H9 (cell line): ENCODE measurements around the gene CCDC122. TPM values are rescaled to one million over a fixed set of nuclear protein-coding genes. Genes with fewer than 3 reads are reported as not detected.

ENCODE experiments used
- DNase-seq: peaks from one replicate; pipeline ENCODE4 v3.0.0-alpha.2; 2017
- H2AFZ ChIP-seq: one replicate; pipeline ENCODE4 v1.6.1; 2013; ENCODE audit warnings: mild to moderate bottlenecking, low read length, control low read depth, moderate library complexity
- H2AK5ac ChIP-seq: 2 replicates; pipeline ENCODE4 v1.6.1; 2013; ENCODE audit warnings: low read length, control low read depth, mixed read lengths; ENCODE audit not compliant: insufficient read length
- H2BK120ac ChIP-seq: one replicate; pipeline ENCODE4 v1.6.1; 2013; ENCODE audit warnings: low read depth, mild to moderate bottlenecking, low read length, control low read depth, inconsistent platforms; ENCODE audit not compliant: poor library complexity, severe bottlenecking
- H2BK12ac ChIP-seq: 2 replicates; pipeline ENCODE4 v1.6.1; 2013; ENCODE audit warnings: low read length, control low read depth, mixed read lengths, low read depth; ENCODE audit not compliant: insufficient read length
- H2BK15ac ChIP-seq: 2 replicates; pipeline ENCODE4 v1.6.1; 2013; ENCODE audit warnings: low read depth, low read length, control low read depth
- H2BK20ac ChIP-seq: one replicate; pipeline ENCODE4 v1.6.1; 2013; ENCODE audit warnings: low read depth, mild to moderate bottlenecking, low read length, control low read depth, inconsistent platforms; ENCODE audit not compliant: poor library complexity, severe bottlenecking
- H2BK5ac ChIP-seq: 2 replicates; pipeline ENCODE4 v1.6.1; 2013; ENCODE audit warnings: low read length, control low read depth, mixed read lengths; ENCODE audit not compliant: insufficient read length
- H3K14ac ChIP-seq: 2 replicates; pipeline ENCODE4 v1.6.1; 2013; ENCODE audit warnings: low read length, control low read depth; ENCODE audit not compliant: insufficient read depth
- H3K18ac ChIP-seq: 2 replicates; pipeline ENCODE4 v1.6.1; 2013; ENCODE audit warnings: low read depth, mild to moderate bottlenecking, mixed read lengths, low read length, control low read depth; ENCODE audit not compliant: insufficient read length
- H3K23ac ChIP-seq: 2 replicates; pipeline ENCODE4 v1.6.1; 2013; ENCODE audit warnings: low read length, control low read depth, mixed read lengths, low read depth; ENCODE audit not compliant: insufficient read length
- H3K23me2 ChIP-seq: 2 replicates; pipeline ENCODE4 v1.6.1; 2013; ENCODE audit warnings: low read depth, mild to moderate bottlenecking, mixed read lengths, low read length, control low read depth; ENCODE audit not compliant: insufficient read length, poor library complexity, severe bottlenecking
- H3K27ac ChIP-seq: 2 replicates; pipeline ENCODE4 v1.5.1; 2013; ENCODE audit warnings: low read length, control low read depth, mixed read lengths, low read depth; ENCODE audit not compliant: insufficient read length
- H3K27me3 ChIP-seq: 2 replicates; pipeline ENCODE4 v1.6.1; 2013; ENCODE audit warnings: low read length, control low read depth, inconsistent platforms; ENCODE audit not compliant: insufficient read depth
- H3K4ac ChIP-seq: 2 replicates; pipeline ENCODE4 v1.6.1; 2013; ENCODE audit warnings: low read depth, mild to moderate bottlenecking, control low read depth, inconsistent platforms, low read length, moderate library complexity
- H3K4me1 ChIP-seq: 2 replicates; pipeline ENCODE4 v1.6.1; 2013; ENCODE audit warnings: low read length, control low read depth, inconsistent platforms; ENCODE audit not compliant: insufficient read depth
- H3K4me2 ChIP-seq: 2 replicates; pipeline ENCODE4 v1.6.1; 2013; ENCODE audit warnings: low read length, control low read depth, mixed read lengths; ENCODE audit not compliant: insufficient read length, insufficient read depth
- H3K56ac ChIP-seq: 2 replicates; pipeline ENCODE4 v1.6.1; 2013; ENCODE audit warnings: low read depth, mild to moderate bottlenecking, mixed read lengths, low read length, control low read depth; ENCODE audit not compliant: insufficient read length
- H3K79me1 ChIP-seq: 2 replicates; pipeline ENCODE4 v1.6.1; 2013; ENCODE audit warnings: low read depth, mild to moderate bottlenecking, moderate library complexity, low read length, control low read depth, inconsistent platforms; ENCODE audit not compliant: insufficient read depth, poor library complexity, severe bottlenecking
- H3K79me2 ChIP-seq: 2 replicates; pipeline ENCODE4 v1.6.1; 2013; ENCODE audit warnings: low read length, control low read depth, inconsistent platforms; ENCODE audit not compliant: insufficient read depth
- H3K9ac ChIP-seq: 2 replicates; pipeline ENCODE4 v1.6.1; 2013; ENCODE audit warnings: low read length, control low read depth, mixed read lengths; ENCODE audit not compliant: insufficient read length; ENCODE audit errors: extremely low read depth
- H3K9me3 ChIP-seq: one replicate; pipeline ENCODE4 v1.6.1; 2013; ENCODE audit warnings: low read depth, low read length, inconsistent platforms; ENCODE audit not compliant: control insufficient read depth
- H3T11ph ChIP-seq: one replicate; pipeline ENCODE4 v1.6.1; 2013; ENCODE audit warnings: mild to moderate bottlenecking, low read length, control low read depth, inconsistent platforms
- H4K20me1 ChIP-seq: one replicate; pipeline ENCODE4 v1.6.1; 2013; ENCODE audit not compliant: control insufficient read depth, insufficient read length, insufficient read depth
- H4K5ac ChIP-seq: 2 replicates; pipeline ENCODE4 v1.6.1; 2013; ENCODE audit warnings: low read depth, mild to moderate bottlenecking, mixed read lengths, low read length, control low read depth; ENCODE audit not compliant: insufficient read length
- H4K8ac ChIP-seq: replicated peaks from 2 replicates; pipeline ENCODE4 v1.6.1; 2013; ENCODE audit warnings: low read length, control low read depth, mixed read lengths, low read depth; ENCODE audit not compliant: insufficient read length
- H4K91ac ChIP-seq: 2 replicates; pipeline ENCODE4 v1.6.1; 2013; ENCODE audit warnings: low read depth, mild to moderate bottlenecking, moderate library complexity, mixed read lengths, low read length, control low read depth; ENCODE audit not compliant: insufficient read length
- H3K27ac Mint-ChIP-seq, 3 experiments: 2 replicates in 2 of 3; 3 replicates in 1 of 3; pipeline ENCODE4 v1.8.0; 2020 to 2021; ENCODE audit warnings: mixed read lengths in 3 of 3, mild to moderate bottlenecking in 1 of 3, moderate library complexity in 1 of 3
- H3K27me3 Mint-ChIP-seq: 2 replicates; pipeline ENCODE4 v1.8.0; 2021; ENCODE audit warnings: low read depth, mild to moderate bottlenecking, moderate library complexity, mixed read lengths
- H3K36me3 Mint-ChIP-seq, 3 experiments: 2 replicates in 2 of 3; 3 replicates in 1 of 3; pipeline ENCODE4 v1.8.0; 2020 to 2021; ENCODE audit warnings: low read depth in 3 of 3, mixed read lengths in 3 of 3; ENCODE audit not compliant: insufficient read depth in 1 of 3
- H3K4me1 Mint-ChIP-seq, 2 experiments: 2 replicates each; pipeline ENCODE4 v1.8.0; 2020; ENCODE audit warnings: mixed read lengths in 2 of 2
- H3K4me3 Mint-ChIP-seq, 2 experiments: 2 replicates in 1 of 2; 3 replicates in 1 of 2; pipeline ENCODE4 v1.8.0; 2020 to 2021; ENCODE audit warnings: mild to moderate bottlenecking in 2 of 2, mixed read lengths in 2 of 2, moderate library complexity in 1 of 2
- H3K9me3 Mint-ChIP-seq, 2 experiments: 2 replicates in 1 of 2; 3 replicates in 1 of 2; pipeline ENCODE4 v1.8.0; 2020; ENCODE audit warnings: mild to moderate bottlenecking in 2 of 2, mixed read lengths in 2 of 2, moderate library complexity in 1 of 2
- total RNA-seq: library from RNA; stranded (reverse); gene quantifications from 2 replicates; pipeline ENCODE4 v1.2.1, GENCODE V29; 2021
- TF ChIP-seq, protein P1 (sequence below): fragments of 200-600 bp; sonication (generic); conservative IDR thresholded peaks from 3 replicates; pipeline ENCODE4 v1.8.0; 2021; ENCODE audit warnings: antibody characterized with exemption, mild to moderate bottlenecking

The CCDC122 gene
- total RNA-seq, 1 experiment from 2014 or later, result 5.6 TPM

DNA sequence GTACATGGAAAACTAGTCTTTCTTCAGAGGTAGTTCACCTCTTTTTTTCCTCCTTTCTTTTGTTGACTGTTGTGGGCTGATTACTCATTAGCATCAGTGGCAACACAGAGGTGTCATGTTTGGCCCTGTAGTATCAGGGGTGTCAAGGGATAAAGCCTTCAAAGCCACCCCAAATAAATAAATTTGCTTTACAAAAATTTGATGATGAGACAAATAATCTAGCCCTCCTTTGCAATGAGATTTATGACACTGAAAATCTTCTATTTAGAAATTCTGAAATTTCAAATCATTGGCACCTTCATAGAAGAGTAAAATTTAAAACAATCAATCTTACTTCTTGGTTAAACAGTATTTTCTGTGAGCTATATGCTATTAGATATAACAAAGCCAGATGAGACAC, 2.0 kb upstream of the CCDC122 start:
- no peak overlapping the region for H3K4me2 ChIP-seq
- peaks cover 0 to 12% (median 0%) of the 10 kb centered on the region in 3 experiments; a peak in 2 of 7 replicates for H3K36me3 Mint-ChIP-seq

More for the DNA sequence above, 2.0 kb upstream of the CCDC122 start:
- Histone ChIP-seq H3K14ac (no peak overlapping the region), H2BK12ac (no peak overlapping the region), H3K4me1 (peaks cover 4% of the 10 kb centered on the region), H3K23ac (no peak overlapping the region), H3K27ac (no peak overlapping the region), H2BK120ac (no peak overlapping the region), H2BK5ac (no peak overlapping the region), H4K20me1 (no peaks in the 10 kb centered on the region), H2AFZ (no peak overlapping the region), H3K9ac (no peak overlapping the region), H4K5ac (no peak overlapping the region), H3K27me3 (peaks cover 3% of the 10 kb centered on the region; the same call in 1 of the 2 replicates), H2AK5ac (no peak overlapping the region), H2BK15ac (no peak overlapping the region), H3K79me2 (no peaks in the 10 kb centered on the region), H3K23me2 (peaks cover 14% of the 10 kb centered on the region), H3K4ac (no peak overlapping the region), H4K8ac (no peak overlapping the region), H2BK20ac (no peak overlapping the region), H4K91ac (no peak overlapping the region), H3K79me1 (no peaks in the 10 kb centered on the region), H3T11ph (no peak overlapping the region), H3K56ac (no peak overlapping the region), H3K18ac (no peak overlapping the region), H3K9me3 (no peaks in the 10 kb centered on the region)
- Mint-ChIP-seq H3K27ac (no peak overlapping the region), H3K27me3 (peaks cover 14% of the 10 kb centered on the region), H3K9me3 (peaks cover 0 to 3% of the 10 kb centered on the region in 2 experiments; a peak in 1 of 5 replicates), H3K4me3 (no peak overlapping the region), H3K4me1 (peaks cover 28 to 36% of the 10 kb centered on the region in 2 experiments)
- TF ChIP-seq, protein P1, sequence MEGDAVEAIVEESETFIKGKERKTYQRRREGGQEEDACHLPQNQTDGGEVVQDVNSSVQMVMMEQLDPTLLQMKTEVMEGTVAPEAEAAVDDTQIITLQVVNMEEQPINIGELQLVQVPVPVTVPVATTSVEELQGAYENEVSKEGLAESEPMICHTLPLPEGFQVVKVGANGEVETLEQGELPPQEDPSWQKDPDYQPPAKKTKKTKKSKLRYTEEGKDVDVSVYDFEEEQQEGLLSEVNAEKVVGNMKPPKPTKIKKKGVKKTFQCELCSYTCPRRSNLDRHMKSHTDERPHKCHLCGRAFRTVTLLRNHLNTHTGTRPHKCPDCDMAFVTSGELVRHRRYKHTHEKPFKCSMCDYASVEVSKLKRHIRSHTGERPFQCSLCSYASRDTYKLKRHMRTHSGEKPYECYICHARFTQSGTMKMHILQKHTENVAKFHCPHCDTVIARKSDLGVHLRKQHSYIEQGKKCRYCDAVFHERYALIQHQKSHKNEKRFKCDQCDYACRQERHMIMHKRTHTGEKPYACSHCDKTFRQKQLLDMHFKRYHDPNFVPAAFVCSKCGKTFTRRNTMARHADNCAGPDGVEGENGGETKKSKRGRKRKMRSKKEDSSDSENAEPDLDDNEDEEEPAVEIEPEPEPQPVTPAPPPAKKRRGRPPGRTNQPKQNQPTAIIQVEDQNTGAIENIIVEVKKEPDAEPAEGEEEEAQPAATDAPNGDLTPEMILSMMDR, result no peak
- no peak for DNase-seq
